SK-N-SH treated with all-trans-retinoic acid at 6 μM for 48 hours (cell line): Measurements from ENCODE around the gene PAXIP1.

Source experiments
- OSR1 ChIP-seq: fragments of 250-450 bp; sonication (Bioruptor Pico); IDR thresholded peaks from 2 replicates; pipeline ENCODE4 v1.8.0; 2022; ENCODE audit warnings: moderate library complexity, mild to moderate bottlenecking, inconsistent platforms
- SNAI2 ChIP-seq: fragments of 250-450 bp; sonication (Bioruptor Pico); IDR thresholded peaks from 2 replicates; pipeline ENCODE4 v1.5.0; 2020; ENCODE audit warnings: mild to moderate bottlenecking, moderate library complexity

DNA sequence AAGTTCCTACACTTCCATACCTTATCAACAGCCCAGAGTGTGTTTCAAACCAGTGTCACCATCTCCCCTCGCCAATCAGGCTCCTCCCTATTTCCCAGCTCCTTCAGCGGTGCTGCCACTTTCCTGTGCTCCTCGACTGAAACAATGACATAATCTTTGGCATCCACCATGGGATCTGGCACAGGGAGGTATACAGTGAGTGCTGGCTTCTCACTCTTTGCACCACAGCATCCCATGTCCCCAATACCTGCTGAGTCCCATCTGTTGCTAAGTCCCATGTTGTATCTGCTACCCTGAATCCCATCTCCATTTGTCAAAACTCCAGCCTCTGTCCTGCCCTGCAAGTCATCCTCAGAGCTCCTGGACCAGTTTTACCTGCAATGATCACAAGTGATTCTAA lies 15.4 kb downstream of the PAXIP1 start:
- no peak for TF ChIP-seq OSR1 (CRISPR knock-in tag)
- TF ChIP-seq SNAI2 (CRISPR knock-in tag) = no peak
